ENCODE measurements around the gene GRHPR. TPM values are rescaled to one million over a fixed set of nuclear protein-coding genes. Genes with fewer than 3 reads are reported as not detected.

GRHPR gene
- total RNA-seq, 1 donor from 2014 or later: 99.2 TPM

GRCh38 chr9:37410354-37410861 is 12.1 kb upstream of the GRHPR start:
- Histone ChIP-seq H3K27ac (ENCODE audit: low read depth, low read length) (no peak overlapping the region), H3K27me3 (ENCODE audit: control insufficient read depth in 3 of 3, insufficient read depth in 3 of 3, low read length in 3 of 3) (no peaks in the 10 kb centered on the region), H3K9ac (ENCODE audit: low read depth in 1 of 3, low read length in 3 of 3) (no peak overlapping the region), H3K4me3 (ENCODE audit: low read length in 3 of 3) (no peak overlapping the region), H3K4me1 (ENCODE audit: control insufficient read depth in 3 of 3, insufficient read depth in 3 of 3, low read length in 3 of 3) (peaks cover 22 to 27% (median 25%) of the 10 kb centered on the region in 3 donors), H3K36me3 (ENCODE audit: control insufficient read depth in 3 of 3, insufficient read depth in 3 of 3, low read length in 3 of 3) (no peaks in the 10 kb centered on the region), H3K9me3 (ENCODE audit: control insufficient read depth in 3 of 3, low read length in 3 of 3) (no peaks in the 10 kb centered on the region)

GRCh38 chr9:37410969-37411785 is 11.3 kb upstream of the GRHPR start:
- Histone ChIP-seq H3K9me3 (ENCODE audit: control insufficient read depth in 3 of 3, low read length in 3 of 3) (no peaks in the 10 kb centered on the region), H3K36me3 (ENCODE audit: control insufficient read depth in 3 of 3, insufficient read depth in 3 of 3, low read length in 3 of 3) (no peaks in the 10 kb centered on the region), H3K9ac (ENCODE audit: low read depth in 1 of 3, low read length in 3 of 3) (no peak overlapping the region), H3K4me3 (ENCODE audit: low read length in 3 of 3) (no peak overlapping the region), H3K4me1 (ENCODE audit: control insufficient read depth in 3 of 3, insufficient read depth in 3 of 3, low read length in 3 of 3) (peaks cover 23 to 29% (median 25%) of the 10 kb centered on the region in 3 donors), H3K27ac (ENCODE audit: low read depth, low read length) (no peak overlapping the region), H3K27me3 (ENCODE audit: control insufficient read depth in 3 of 3, insufficient read depth in 3 of 3, low read length in 3 of 3) (no peaks in the 10 kb centered on the region)

GRCh38 chr9:37412431-37413151 is 9.9 kb upstream of the GRHPR start:
- peak overlapping the region; percentile 45 for H3K27ac ChIP-seq (ENCODE audit: low read depth, low read length)
- H3K4me1 ChIP-seq (ENCODE audit: control insufficient read depth in 3 of 3, insufficient read depth in 3 of 3, low read length in 3 of 3): peaks cover 23 to 29% (median 25%) of the 10 kb centered on the region in 3 donors
- no peaks in the 10 kb centered on the region for H3K27me3 ChIP-seq (ENCODE audit: control insufficient read depth in 3 of 3, insufficient read depth in 3 of 3, low read length in 3 of 3)
- H3K9ac ChIP-seq (ENCODE audit: low read depth in 1 of 3, low read length in 3 of 3): peak overlapping the region in 1 of 3 donors; percentile 57
- H3K9me3 ChIP-seq (ENCODE audit: control insufficient read depth in 3 of 3, low read length in 3 of 3): no peaks in the 10 kb centered on the region
- H3K4me3 ChIP-seq (ENCODE audit: low read length in 3 of 3): peak overlapping the region; percentile 22 to 42 (median 38)
- H3K36me3 ChIP-seq (ENCODE audit: control insufficient read depth in 3 of 3, insufficient read depth in 3 of 3, low read length in 3 of 3): no peaks in the 10 kb centered on the region

- peaks cover 23 to 29% (median 25%) of the 10 kb centered on the region in 3 donors for H3K4me1 ChIP-seq (ENCODE audit: control insufficient read depth in 3 of 3, insufficient read depth in 3 of 3, low read length in 3 of 3)
- H3K36me3 ChIP-seq (ENCODE audit: control insufficient read depth in 3 of 3, insufficient read depth in 3 of 3, low read length in 3 of 3): no peaks in the 10 kb centered on the region
- peak overlapping the region; percentile 45 for H3K27ac ChIP-seq (ENCODE audit: low read depth, low read length)
- no peak overlapping the region for H3K4me3 ChIP-seq (ENCODE audit: low read length in 3 of 3)
- peak overlapping the region in 1 of 3 donors; percentile 57 for H3K9ac ChIP-seq (ENCODE audit: low read depth in 1 of 3, low read length in 3 of 3)
- no peaks in the 10 kb centered on the region for H3K9me3 ChIP-seq (ENCODE audit: control insufficient read depth in 3 of 3, low read length in 3 of 3)
- H3K27me3 ChIP-seq (ENCODE audit: control insufficient read depth in 3 of 3, insufficient read depth in 3 of 3, low read length in 3 of 3): no peaks in the 10 kb centered on the region
Observed at GRCh38 chr9:37413311-37413710, 9.2 kb upstream of the GRHPR start.

- Histone ChIP-seq H3K4me1 (ENCODE audit: control insufficient read depth in 3 of 3, insufficient read depth in 3 of 3, low read length in 3 of 3) (peaks cover 23 to 29% (median 25%) of the 10 kb centered on the region in 3 donors), H3K27ac (ENCODE audit: low read depth, low read length) (no peak overlapping the region), H3K9me3 (ENCODE audit: control insufficient read depth in 3 of 3, low read length in 3 of 3) (no peaks in the 10 kb centered on the region), H3K4me3 (ENCODE audit: low read length in 3 of 3) (no peak overlapping the region), H3K27me3 (ENCODE audit: control insufficient read depth in 3 of 3, insufficient read depth in 3 of 3, low read length in 3 of 3) (no peaks in the 10 kb centered on the region), H3K36me3 (ENCODE audit: control insufficient read depth in 3 of 3, insufficient read depth in 3 of 3, low read length in 3 of 3) (no peaks in the 10 kb centered on the region), H3K9ac (ENCODE audit: low read depth in 1 of 3, low read length in 3 of 3) (no peak overlapping the region)
Observed at GRCh38 chr9:37414503-37414943, 8.0 kb upstream of the GRHPR start.

GRCh38 chr9:37415011-37415719 is 7.3 kb upstream of the GRHPR start:
- H3K27ac ChIP-seq (ENCODE audit: low read depth, low read length): no peak overlapping the region
- peak overlapping the region in 2 of 3 donors; percentile 17 to 35 for H3K4me3 ChIP-seq (ENCODE audit: low read length in 3 of 3)
- H3K27me3 ChIP-seq (ENCODE audit: control insufficient read depth in 3 of 3, insufficient read depth in 3 of 3, low read length in 3 of 3): no peaks in the 10 kb centered on the region
- H3K36me3 ChIP-seq (ENCODE audit: control insufficient read depth in 3 of 3, insufficient read depth in 3 of 3, low read length in 3 of 3): no peaks in the 10 kb centered on the region
- H3K9me3 ChIP-seq (ENCODE audit: control insufficient read depth in 3 of 3, low read length in 3 of 3): no peaks in the 10 kb centered on the region
- peak overlapping the region; percentile 5 to 54 (median 6) for H3K9ac ChIP-seq (ENCODE audit: low read depth in 1 of 3, low read length in 3 of 3)
- peaks cover 23 to 29% (median 25%) of the 10 kb centered on the region in 3 donors for H3K4me1 ChIP-seq (ENCODE audit: control insufficient read depth in 3 of 3, insufficient read depth in 3 of 3, low read length in 3 of 3)

- H3K9ac ChIP-seq (ENCODE audit: low read depth in 1 of 3, low read length in 3 of 3): no peak overlapping the region
- H3K27me3 ChIP-seq (ENCODE audit: control insufficient read depth in 3 of 3, insufficient read depth in 3 of 3, low read length in 3 of 3): no peaks in the 10 kb centered on the region
- H3K36me3 ChIP-seq (ENCODE audit: control insufficient read depth in 3 of 3, insufficient read depth in 3 of 3, low read length in 3 of 3): no peaks in the 10 kb centered on the region
- peaks cover 25 to 28% (median 27%) of the 10 kb centered on the region in 3 donors for H3K4me1 ChIP-seq (ENCODE audit: control insufficient read depth in 3 of 3, insufficient read depth in 3 of 3, low read length in 3 of 3)
- no peak overlapping the region for H3K27ac ChIP-seq (ENCODE audit: low read depth, low read length)
- no peaks in the 10 kb centered on the region for H3K9me3 ChIP-seq (ENCODE audit: control insufficient read depth in 3 of 3, low read length in 3 of 3)
- no peak overlapping the region for H3K4me3 ChIP-seq (ENCODE audit: low read length in 3 of 3)
Observed at GRCh38 chr9:37417252-37417803, 5.2 kb upstream of the GRHPR start.

- Histone ChIP-seq H3K27ac (ENCODE audit: low read depth, low read length) (no peak overlapping the region), H3K4me3 (ENCODE audit: low read length in 3 of 3) (no peak overlapping the region), H3K36me3 (ENCODE audit: control insufficient read depth in 3 of 3, insufficient read depth in 3 of 3, low read length in 3 of 3) (no peaks in the 10 kb centered on the region), H3K9ac (ENCODE audit: low read depth in 1 of 3, low read length in 3 of 3) (no peak overlapping the region), H3K27me3 (ENCODE audit: control insufficient read depth in 3 of 3, insufficient read depth in 3 of 3, low read length in 3 of 3) (no peaks in the 10 kb centered on the region), H3K4me1 (ENCODE audit: control insufficient read depth in 3 of 3, insufficient read depth in 3 of 3, low read length in 3 of 3) (peaks cover 20 to 22% (median 20%) of the 10 kb centered on the region in 3 donors), H3K9me3 (ENCODE audit: control insufficient read depth in 3 of 3, low read length in 3 of 3) (no peaks in the 10 kb centered on the region)
Observed at GRCh38 chr9:37417857-37418618, 4.5 kb upstream of the GRHPR start.

GRCh38 chr9:37419204-37419603 is 3.3 kb upstream of the GRHPR start:
- Histone ChIP-seq H3K27me3 (ENCODE audit: control insufficient read depth in 3 of 3, insufficient read depth in 3 of 3, low read length in 3 of 3) (no peaks in the 10 kb centered on the region), H3K9ac (ENCODE audit: low read depth in 1 of 3, low read length in 3 of 3) (no peak overlapping the region), H3K4me1 (ENCODE audit: control insufficient read depth in 3 of 3, insufficient read depth in 3 of 3, low read length in 3 of 3) (peaks cover 23 to 28% (median 23%) of the 10 kb centered on the region in 3 donors), H3K4me3 (ENCODE audit: low read length in 3 of 3) (no peak overlapping the region), H3K36me3 (ENCODE audit: control insufficient read depth in 3 of 3, insufficient read depth in 3 of 3, low read length in 3 of 3) (peaks cover 0 to 3% (median 0%) of the 10 kb centered on the region in 3 donors), H3K27ac (ENCODE audit: low read depth, low read length) (no peak overlapping the region), H3K9me3 (ENCODE audit: control insufficient read depth in 3 of 3, low read length in 3 of 3) (no peaks in the 10 kb centered on the region)
